ENCODE measurements around the gene MDN1.
"Not testable (repeated sequence)": the region's sequence is repeated elsewhere in the genome, so short reads cannot be mapped to it uniquely, and the experiment has no call there.

The MDN1 gene

GRCh38 chr6:89807581-89807980, 12.0 kb downstream of the MDN1 start:
- DNase-seq = no peak

GRCh38 chr6:89805814-89806371, 13.7 kb downstream of the MDN1 start:
- DNase-seq = no peak

- no peak for DNase-seq
Measured at GRCh38 chr6:89803271-89803670, 16.3 kb downstream of the MDN1 start.

- DNase-seq = no peak
Measured at GRCh38 chr6:89799756-89800155, 19.8 kb downstream of the MDN1 start.

- DNase-seq = no peak
Measured at GRCh38 chr6:89799096-89799495, 20.5 kb downstream of the MDN1 start.

GRCh38 chr6:89797317-89797716, 22.3 kb downstream of the MDN1 start:
- no peak for DNase-seq

GRCh38 chr6:89794324-89794723, 25.3 kb downstream of the MDN1 start:
- DNase-seq = peak in 3 of 6 experiments; percentile 37 to 59 (median 54)

- no peak for DNase-seq
Measured at GRCh38 chr6:89793586-89793985, 26.0 kb downstream of the MDN1 start.

GRCh38 chr6:89792881-89793280, 26.7 kb downstream of the MDN1 start:
- DNase-seq = no peak

- no peak for DNase-seq
Measured at GRCh38 chr6:89790403-89790802, 29.2 kb downstream of the MDN1 start.

- no peak for DNase-seq
Measured at GRCh38 chr6:89789980-89790379, 29.6 kb downstream of the MDN1 start.

- no peak for DNase-seq
Measured at GRCh38 chr6:89787660-89788328, 31.8 kb downstream of the MDN1 start.

- DNase-seq = no peak
Measured at GRCh38 chr6:89786970-89787369, 32.6 kb downstream of the MDN1 start.

- DNase-seq = no peak
Measured at GRCh38 chr6:89784838-89785237, 34.8 kb downstream of the MDN1 start.

- DNase-seq = not testable (repeated sequence)
Measured at GRCh38 chr6:89783293-89783692, 36.3 kb downstream of the MDN1 start.

- no peak for DNase-seq
Measured at GRCh38 chr6:89782222-89782621, 37.4 kb downstream of the MDN1 start.

GRCh38 chr6:89781070-89782034, 38.2 kb downstream of the MDN1 start:
- DNase-seq = no peak

- DNase-seq = no peak
Measured at GRCh38 chr6:89777455-89777854, 42.1 kb downstream of the MDN1 start.

GRCh38 chr6:89776583-89777233, 42.9 kb downstream of the MDN1 start:
- DNase-seq = no peak

GRCh38 chr6:89775150-89775549, 44.4 kb downstream of the MDN1 start:
- no peak for DNase-seq

- no peak for DNase-seq
Measured at GRCh38 chr6:89769572-89769971, 50.0 kb downstream of the MDN1 start.

- DNase-seq = no peak
Measured at GRCh38 chr6:89768324-89768723, 51.3 kb downstream of the MDN1 start.

- no peak for DNase-seq
Measured at GRCh38 chr6:89763550-89763949, 56.0 kb downstream of the MDN1 start.
